ENCODE data around the gene PIP5K1B.

DNA sequence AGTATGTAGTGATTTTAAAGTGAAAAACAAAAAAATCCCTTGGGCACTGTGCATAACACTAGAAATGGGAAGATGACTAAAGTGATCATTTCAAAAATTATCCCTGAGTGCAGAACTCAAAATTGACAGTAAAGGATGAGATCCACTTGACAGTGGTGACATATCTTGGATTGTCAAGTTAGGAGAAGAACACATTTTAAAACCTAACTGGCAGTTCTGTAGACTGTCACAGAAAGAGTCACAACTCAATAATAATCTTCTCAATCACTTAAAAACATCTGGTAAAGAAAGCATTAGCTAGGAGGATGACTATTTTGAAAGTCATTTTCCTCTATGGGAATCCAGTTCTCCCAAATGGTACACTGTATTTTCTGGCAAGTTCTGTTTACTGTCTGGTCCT lies 127.1 kb downstream of the PIP5K1B start:
- TF ChIP-seq, protein P1, sequence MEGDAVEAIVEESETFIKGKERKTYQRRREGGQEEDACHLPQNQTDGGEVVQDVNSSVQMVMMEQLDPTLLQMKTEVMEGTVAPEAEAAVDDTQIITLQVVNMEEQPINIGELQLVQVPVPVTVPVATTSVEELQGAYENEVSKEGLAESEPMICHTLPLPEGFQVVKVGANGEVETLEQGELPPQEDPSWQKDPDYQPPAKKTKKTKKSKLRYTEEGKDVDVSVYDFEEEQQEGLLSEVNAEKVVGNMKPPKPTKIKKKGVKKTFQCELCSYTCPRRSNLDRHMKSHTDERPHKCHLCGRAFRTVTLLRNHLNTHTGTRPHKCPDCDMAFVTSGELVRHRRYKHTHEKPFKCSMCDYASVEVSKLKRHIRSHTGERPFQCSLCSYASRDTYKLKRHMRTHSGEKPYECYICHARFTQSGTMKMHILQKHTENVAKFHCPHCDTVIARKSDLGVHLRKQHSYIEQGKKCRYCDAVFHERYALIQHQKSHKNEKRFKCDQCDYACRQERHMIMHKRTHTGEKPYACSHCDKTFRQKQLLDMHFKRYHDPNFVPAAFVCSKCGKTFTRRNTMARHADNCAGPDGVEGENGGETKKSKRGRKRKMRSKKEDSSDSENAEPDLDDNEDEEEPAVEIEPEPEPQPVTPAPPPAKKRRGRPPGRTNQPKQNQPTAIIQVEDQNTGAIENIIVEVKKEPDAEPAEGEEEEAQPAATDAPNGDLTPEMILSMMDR (IDR thresholded peaks at IDR 0.05): no peak
- no peak for TF ChIP-seq EZH2 (IDR thresholded peaks at IDR 0.05; ENCODE audit: borderline replicate concordance, insufficient read depth, low read depth, low read length, poor library complexity, severe bottlenecking)

All from B cell (primary cell).